Activated CD4-positive, alpha-beta T cell treated with anti-CD3 and anti-CD28 coated beads for 24 hours (primary cell): ENCODE data around the gene DERL2.
"Not testable (repeated sequence)": the region's sequence is repeated elsewhere in the genome, so short reads cannot be mapped to it uniquely, and the experiment has no call there.

Experiments
- DNase-seq, 2 donors: peaks; one replicate each; pipeline ENCODE4 v3.0.0-alpha.2; 2020; ENCODE audit warnings: low read depth in 2 of 2

The DERL2 gene

DNA sequence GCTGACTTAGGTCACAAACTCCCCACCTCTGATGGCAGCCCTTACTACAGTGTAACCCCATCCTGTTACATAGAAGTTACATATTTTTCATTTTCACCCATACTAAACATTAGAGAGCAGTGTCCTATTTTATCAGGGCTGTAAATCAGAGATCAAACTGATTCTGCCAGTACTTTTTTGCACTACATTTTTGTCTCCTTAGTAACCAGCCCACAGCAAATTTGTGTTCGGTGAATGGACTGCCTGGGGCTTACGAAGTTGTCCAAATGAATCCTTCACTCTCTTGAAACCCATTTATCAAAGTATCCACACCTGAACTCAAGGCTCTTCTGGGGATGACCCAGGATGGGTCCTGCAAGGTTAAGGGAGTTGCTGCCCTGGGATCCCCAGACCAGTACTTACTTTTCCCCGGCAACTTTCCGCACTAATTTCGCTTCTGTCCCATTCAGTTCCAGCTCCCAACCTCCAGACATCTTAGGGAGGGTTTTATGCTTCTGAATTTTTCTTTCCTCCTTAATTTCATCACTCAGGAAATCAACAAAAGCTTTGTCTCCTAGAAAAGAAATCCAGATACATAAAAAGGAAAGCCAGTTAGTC lies 48.2 kb downstream of the DERL2 start:
- no peak for DNase-seq

DNA sequence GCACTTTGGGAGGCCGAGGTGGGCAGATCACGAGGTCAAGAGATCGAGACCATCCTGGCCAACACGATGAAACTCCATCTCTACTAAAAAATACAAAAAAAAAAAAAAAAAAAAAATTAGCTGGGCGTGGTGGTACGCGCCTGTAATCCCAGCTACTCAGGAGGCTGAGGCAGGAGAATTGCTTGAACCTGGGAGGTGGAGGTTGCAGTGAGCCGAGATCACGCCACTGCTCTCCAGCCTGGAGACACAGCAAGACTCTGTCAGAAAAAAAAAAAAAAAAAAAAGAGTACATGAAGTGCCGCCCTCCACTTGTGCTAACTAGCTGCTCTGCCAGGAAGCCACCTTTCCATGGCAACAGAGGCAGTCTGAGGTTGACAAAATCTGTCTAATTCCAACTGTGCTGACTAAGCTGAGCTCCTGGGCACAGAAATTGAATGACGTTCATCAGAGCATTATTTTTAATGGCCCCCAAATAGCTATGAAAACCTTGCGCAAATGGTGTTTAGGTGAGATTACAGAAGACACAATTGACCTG lies 50.1 kb downstream of the DERL2 start:
- not testable (repeated sequence) for DNase-seq

DNA sequence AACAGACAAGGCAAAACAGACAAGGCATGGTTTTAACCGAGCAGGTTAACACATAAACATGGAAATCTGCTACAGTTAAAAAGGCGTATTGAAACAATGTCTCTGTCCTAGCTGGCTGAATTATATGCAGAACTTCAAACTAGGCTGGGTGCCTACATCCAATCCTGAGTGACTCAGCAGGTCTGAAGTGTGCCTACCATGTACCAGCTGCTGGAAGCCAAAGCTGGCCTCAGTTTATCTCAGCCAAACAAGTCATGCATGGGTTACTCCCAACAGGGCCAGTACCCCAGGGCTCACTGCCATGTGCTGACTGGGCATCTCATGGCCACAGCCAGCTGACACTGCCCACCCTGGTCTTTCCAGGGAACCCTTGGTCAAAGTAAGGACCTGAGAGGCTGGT lies 51.0 kb downstream of the DERL2 start:
- no peak for DNase-seq

DNA sequence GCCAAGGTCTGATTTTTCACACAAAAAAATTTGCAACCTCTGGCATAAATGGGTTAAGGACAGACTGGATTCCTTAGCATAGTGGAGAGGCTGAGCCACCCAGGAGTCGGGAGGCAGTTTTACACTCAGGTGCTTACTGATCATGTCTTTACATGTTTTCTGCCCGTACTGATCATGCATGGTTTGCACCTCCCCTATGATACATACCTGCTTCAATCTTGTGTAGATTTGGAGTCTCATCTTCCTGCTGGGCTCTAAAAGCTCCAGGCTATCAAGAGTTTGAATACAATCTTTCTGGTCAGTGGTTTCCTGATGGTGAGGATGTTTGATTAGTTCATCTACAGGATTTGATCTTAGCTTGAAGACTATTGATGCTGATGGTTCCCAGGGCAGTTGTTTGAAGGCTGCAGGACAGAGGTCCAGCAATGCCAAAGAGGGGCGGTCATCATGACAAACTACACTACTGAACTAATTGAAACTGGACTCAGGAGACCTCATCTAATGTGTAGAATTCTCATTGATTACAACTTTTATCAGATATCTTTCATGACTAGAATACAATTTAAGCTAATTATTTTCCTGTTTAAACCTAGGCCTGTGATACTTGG lies 53.9 kb downstream of the DERL2 start:
- DNase-seq, result no peak

DNA sequence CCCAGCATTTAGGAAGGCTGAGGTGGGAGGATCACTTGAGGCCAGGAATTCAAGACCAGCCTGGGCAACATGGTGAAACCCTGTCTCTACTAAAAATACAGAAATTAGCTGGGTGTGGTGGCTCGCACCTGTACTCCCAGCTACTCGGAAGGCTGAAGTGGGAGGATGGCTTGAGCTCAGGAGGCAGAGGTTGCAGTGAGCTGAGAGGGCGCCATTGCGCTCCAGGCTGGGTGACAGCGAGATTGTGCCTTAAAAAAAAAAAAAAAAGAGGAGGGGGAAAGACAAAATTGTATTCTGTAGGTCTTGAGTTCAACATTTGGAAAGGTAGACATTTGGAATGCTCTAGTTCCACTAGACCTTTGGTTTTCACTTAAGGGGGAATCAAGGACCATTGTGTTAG lies 54.7 kb downstream of the DERL2 start:
- not testable (repeated sequence) for DNase-seq

DNA sequence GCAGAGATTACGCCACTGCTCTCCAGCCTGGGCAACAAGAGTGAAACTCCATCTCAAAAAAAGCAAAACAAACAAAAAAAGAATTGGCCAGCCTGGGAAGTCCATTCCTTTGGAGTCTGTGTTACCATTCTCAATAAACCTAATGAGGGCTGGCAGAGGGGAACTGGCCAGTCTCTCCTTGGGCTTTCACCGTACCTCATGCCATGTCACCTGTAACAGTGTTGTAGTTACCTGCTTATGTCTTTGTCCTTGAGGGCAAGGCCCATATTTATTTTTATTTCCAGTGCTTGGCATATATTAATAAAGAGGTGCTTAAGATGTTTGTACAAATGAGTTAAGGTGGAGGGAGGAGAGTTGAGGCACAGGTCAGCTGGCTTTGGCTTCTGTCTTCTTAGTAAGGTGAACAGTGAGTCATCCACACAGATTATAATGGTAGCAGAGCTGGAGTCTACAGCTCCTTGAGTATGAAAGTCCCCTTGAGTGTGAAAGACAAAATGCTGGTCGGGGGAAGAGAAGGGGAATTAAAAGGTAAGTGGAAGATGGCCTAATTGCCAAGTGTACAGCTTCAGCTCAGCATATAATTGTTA lies 55.5 kb downstream of the DERL2 start:
- no peak for DNase-seq

DNA sequence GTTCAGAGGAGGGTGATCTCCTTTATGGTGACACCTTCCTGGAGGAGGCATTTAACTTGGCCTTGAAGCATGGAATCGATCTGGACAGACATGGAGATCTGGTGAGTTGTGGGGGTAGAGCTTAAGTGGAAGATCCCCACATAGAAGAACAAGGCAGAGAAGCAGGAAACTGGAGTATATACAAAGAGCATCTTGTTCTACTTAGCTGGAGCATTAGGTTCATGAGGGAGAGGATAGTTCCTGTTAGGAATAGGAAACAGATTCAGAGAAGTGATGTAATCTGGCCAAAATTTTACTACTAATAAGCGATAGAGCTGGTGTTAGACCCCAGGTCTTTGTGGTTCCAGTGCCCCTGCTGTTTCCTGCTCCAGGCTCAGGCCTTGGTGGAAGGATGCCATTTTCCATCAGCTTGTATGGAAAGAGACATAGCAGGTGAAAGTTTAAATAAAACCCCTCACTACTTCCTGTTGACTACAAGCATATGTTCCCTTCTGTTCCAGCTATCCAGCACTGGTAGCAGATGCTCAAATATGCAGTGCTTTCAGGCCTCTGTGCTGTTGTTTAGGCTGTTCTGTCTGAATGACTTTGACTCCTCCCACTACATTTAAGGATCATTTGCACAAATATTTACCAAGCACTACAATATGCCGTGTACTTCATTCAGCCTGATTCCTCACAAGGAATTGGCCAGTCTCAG lies 56.6 kb downstream of the DERL2 start:
- no peak for DNase-seq

DNA sequence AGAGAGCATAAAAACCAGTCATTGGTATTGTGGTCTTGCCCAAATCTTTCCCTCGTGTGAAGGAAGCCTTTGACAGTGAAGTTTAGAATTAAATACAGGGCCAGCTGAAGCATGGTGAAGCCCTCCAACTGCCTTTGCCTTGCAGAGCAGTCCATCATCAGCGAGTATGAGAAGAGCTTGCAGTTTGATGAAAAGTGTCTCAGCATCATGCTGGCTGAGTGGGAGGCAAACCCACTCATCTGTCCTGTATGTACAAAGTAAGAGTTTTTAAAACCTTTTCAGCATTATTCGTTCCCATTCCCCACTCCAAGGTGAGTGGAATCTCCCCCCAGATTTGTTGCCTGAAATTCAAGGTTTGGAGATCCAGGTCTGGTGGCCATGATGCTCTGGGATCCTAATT lies 60.2 kb downstream of the DERL2 start:
- DNase-seq, result no peak

DNA sequence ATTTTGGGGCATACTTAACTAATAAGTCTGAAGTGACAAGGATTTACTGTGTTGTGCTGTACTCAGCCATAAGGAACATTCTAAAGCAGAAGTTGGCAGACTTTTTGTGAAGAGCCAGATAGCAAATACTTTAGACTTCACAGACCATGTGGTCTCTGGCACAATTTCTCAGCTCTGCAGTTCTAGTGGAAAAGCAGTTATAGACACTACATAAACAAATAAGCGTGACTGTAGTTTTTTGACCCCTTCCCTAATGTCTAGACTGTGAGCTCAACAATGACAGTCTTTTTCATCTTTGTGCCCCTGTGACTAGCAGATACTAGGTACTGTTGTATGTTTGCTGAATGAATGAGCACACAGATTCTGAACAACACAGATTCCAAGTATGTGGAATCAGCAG lies 61.1 kb downstream of the DERL2 start:
- no peak for DNase-seq

DNA sequence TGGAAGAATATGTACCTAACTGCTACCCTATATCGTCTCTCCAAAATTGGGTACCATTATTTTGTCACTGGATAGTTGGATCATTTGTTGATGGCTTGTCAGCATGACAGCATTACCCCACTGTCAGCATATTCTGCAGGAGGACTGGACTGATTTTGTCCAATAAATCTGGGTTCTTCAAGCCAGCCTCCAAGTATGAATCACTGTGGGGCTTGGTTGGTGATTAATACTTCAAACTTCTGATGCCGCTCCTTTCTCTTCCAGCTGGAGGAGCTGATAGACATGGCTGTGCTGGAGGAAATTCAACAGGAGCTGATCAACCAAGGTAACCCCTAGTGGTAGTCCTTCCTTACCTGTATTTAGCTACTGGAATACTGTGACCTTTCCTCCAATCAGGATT lies 63.5 kb downstream of the DERL2 start:
- DNase-seq, result no peak
